ENCODE results near the gene CDCA3.
A peak's percentile ranks its signal among the peaks of the same experiment; 100 is the strongest.

CDCA3 gene

DNA sequence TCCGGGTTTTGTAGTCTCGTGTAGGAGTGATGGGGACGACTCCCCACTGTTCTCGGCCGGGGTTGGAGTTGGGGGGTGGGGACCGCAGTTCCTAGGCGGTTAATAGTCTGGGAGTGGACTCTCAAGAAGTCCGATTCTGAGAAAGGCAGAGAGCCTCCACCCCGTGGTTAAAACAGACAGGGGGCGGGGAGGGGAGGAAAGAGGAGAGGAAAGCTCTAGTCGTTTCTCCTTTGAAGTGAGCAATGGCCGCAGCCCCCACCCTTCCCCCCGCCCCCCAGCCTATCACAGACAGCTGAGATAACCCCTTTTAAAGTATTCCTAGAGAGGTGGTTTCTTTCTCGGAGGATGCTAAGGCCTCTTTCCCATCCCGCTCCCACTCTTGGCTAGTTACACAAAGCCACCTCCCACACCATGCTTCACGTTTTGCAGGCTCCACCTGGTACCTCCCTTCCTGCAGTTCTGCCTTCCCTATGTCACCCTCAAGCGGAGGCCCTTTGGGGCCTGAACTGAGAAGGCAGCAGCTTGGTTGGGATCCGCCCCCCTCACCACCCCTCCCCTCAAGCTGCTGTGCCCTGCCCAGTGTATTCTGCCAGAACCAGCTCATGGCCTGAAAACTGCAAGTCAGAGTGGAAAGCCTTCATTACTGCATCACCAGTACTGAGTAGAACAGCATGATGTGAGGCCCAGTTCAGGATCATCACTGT is 1.7 kb upstream of the CDCA3 start:
- DNase-seq (ENCODE audit: low read depth) = peak; percentile 86

DNA sequence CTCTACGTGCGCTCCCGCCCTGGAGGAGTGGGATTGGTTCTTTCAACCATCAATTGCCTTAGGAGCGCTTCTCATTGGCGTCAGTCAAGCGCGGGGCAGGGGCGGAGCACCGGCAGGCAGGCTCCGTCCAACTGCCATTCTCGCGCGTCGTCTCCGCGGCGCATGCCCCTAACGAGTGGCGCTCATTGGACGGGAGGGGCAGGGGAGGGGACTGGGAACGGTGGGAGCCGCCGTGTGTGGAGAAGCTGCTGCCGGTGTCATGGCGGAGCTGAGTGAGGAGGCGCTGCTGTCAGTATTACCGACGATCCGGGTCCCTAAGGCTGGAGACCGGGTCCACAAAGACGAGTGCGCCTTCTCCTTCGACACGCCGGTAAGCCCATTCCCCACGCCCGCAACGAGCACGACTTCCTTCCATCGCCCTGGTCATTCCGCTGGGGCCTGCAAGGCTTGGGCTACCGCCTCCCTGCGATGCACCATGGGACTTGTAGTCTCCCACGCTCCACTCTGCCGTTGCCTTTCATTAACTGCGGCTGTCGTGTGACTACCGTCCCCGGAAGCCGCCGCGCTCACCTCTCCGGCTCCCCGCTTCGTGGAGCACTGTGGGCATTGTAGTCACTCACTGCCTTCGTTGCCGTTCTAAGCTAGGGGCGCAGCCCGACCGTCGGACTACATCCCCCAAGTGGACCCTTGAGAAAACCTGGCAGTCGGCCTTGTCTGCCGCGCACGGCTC is 1.0 kb upstream of the CDCA3 start, which contains the start of gene USP5:
Gene USP5, plus strand, starts transcription at position 230 of the 730 bp plus-strand sequence. Its CDS starts 30 bp downstream, at position 260.
- DNase-seq (ENCODE audit: low read depth) = peak; percentile 100

DNA sequence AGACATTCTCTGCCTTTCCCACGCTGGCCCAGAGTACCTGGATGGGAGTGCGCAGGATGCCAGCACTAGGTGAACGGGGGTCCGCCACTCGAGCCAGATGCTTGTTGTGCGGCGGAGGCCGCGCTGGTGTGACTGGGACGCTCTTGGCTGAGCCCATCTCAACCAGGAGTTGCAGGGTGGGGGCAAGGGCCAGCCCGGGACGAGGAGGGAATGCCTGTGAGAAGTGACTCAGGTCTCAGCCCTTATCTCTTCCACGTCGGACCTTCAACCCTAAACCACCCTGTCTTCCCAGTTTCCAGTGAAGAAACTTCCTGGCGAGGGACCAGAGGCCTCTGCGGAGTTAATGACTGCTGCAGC is 312 bp downstream of the CDCA3 start:
- no peak for DNase-seq (ENCODE audit: low read depth)

DNA sequence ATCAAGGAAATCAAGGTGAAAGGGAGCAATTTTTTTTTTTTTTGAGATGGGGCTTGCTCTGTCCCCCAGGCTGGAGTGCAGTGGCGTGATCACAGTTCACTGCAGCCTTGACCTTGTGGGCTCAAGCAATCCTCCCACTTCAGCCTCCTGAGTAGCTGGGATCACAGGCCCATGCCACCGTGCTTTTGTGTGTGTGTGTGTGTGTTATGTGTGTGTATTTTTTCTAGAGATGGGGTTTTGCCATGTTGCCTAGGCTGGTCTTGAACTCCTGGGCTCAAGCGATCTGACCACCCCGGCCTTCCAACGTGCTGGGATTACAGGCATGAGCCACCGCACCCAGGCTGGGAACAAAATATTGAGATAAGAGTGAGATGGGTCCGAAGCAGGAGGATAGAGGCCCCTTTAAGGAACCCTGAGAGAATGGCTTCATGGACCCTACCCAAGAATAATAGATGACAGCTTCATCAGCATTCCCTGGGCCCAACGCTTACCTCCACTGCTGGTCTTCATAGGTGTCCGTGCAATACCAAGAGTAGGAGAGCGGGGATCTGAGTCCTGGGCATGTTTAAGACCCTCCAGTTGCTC is 1.0 kb downstream of the CDCA3 start:
- no peak for DNase-seq (ENCODE audit: low read depth)

DNA sequence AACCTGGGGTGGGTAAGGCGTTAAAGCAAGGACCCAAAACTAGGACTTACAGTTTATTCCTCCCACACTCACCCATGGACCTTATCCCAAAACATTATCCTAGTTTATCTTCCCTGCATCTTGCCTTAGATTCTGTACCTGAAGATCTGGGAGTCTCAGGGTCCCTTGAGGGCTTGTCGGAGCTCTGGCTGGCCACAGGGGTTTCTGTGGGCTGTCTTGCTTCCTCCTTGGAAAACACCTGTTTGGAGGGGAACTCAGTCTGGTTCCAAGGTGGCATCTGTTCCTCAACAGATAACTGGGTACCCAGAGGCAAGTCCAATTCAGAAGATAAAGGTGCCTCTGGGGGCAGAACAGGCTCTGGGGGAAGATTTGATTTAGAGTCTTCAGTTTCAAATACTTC is 1.7 kb downstream of the CDCA3 start:
- no peak for DNase-seq (ENCODE audit: low read depth)

DNA sequence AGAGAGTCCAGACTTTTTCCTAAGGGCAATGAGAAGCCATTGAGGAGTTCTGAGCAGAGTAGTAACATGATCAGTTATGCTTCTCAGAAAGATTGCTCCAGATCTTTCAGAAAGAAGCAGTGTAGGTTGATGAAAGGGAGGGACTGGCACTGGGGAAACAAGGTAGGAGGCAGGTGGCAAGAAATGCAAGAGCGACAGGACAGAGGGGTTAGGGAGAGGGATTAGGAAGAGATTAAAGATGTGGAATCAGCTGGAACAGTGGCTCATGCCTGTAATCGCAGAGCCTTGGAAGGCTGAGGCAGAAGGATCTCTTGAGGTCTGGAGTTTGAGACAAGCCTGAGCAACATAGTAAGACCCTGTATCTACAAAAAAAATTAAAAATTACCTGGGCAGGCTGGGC is 3.4 kb downstream of the CDCA3 start:
- no peak for DNase-seq (ENCODE audit: low read depth)

DNA sequence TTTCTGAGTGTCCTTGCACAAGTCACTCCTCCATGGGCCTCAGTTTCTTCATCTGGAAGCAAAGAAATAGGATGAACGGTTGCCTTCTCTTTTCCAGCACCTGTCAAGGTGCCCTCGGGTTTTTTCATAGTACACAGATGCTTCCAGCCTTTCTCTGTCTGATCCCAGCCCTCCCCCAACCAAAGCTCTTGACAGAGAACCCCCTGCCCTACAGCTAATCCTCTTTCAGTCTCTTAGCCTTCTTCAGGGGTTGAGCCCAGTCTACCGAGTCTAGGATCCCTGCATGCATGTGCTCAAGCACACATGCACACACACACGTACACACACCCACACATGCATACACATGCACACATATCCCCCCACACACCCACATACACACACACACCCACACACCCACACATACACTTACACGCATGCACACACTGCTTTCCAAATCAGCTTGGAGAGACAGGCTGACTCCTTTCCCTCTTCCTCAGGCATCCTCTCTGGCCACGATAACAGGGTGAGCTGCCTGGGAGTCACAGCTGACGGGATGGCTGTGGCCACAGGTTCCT is 4.7 kb downstream of the CDCA3 start:
- DNase-seq (ENCODE audit: low read depth) = no peak

DNA sequence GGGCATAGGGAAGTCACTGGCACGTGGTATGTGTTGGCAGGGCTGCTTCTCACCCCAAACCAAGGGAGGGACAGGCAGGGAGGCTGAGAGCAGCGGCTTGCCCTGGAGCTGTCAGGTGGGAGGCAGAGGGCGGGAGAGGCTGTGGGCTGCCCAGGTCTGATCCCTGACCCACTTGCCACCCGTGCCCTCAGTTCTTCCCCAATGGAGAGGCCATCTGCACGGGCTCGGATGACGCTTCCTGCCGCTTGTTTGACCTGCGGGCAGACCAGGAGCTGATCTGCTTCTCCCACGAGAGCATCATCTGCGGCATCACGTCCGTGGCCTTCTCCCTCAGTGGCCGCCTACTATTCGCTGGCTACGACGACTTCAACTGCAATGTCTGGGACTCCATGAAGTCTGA is 5.7 kb downstream of the CDCA3 start:
- DNase-seq (ENCODE audit: low read depth) = no peak

DNA sequence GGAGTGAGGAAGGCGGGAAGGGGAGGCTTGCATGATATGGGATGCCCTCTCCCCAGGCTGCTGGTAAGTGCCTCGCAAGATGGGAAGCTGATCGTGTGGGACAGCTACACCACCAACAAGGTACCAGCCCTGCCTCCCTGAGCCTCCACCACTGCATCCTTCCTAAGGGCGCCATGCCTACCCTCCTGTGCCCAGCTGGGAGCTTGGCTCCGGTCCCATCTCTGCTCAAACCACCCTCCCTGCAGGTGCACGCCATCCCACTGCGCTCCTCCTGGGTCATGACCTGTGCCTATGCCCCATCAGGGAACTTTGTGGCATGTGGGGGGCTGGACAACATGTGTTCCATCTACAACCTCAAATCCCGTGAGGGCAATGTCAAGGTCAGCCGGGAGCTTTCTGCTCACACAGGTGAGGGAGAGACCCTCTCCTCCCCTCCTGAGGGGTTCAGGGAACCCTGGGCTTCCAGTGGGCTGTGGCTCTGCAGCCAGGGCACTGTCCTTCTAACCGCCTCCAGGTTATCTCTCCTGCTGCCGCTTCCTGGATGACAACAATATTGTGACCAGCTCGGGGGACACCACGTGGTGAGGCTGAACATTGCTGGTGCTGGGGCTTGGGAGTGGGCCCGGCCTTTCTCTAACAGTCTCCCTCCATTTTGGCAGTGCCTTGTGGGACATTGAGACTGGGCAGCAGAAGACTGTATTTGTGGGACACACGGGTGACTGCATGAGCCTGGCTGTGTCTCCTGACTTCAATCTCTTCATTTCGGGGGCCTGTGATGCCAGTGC is 7.8 kb downstream of the CDCA3 start:
- DNase-seq (ENCODE audit: low read depth) = no peak

DNA sequence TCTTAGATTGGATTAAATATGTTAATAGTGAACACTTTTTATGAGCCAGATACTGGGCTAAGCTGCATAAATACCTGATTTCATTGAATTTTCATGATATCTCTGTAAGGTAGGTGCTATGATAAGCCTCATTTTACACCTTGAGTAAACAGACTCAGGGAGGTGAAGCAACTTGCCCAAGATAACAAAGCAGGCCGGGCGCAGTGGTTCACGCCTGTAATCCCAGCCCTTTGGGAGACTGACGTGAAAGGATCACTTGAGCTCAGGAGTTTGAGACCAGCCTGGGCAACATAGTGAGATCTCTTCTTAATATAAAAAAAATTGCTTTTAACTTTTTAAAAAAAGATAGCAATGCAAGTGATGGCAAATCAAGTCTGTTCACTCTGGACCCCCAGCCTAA is 9.0 kb downstream of the CDCA3 start:
- DNase-seq (ENCODE audit: low read depth) = no peak

DNA sequence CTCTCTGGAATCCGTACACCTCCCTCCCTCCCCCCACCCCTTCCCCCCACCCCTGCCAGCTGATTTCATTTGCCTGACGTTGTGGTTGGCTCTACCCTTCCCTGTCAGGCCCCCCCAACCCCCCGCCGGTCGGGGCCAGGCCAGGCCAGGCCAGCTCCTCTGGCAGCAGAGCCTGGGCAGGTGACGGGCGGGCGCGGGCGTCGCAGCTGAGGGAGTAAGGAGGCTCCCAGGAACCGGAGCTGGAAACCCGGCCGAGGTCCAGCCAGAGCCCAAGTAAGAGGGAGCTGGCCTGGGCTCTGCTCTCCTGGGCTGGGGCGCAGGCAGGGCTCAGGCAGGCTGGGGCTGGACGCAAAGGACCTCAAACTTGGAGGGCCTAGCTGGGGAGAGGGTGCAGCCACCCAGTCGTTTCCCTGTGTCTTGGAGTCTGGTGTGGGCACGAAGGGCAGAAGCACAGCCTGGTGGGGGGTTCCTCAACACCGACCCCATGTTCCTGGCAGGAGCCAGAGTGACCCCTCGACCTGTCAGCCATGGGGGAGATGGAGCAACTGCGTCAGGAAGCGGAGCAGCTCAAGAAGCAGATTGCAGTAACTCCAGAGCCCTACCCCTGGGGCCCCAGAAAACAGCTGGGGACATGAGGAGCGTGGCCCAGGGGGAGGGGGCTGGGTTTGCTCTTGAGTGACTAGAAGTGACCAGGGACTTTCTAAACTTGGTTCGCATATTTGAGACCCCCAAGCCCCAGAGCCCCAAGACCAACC is 10.1 kb downstream of the CDCA3 start, which contains the start of gene GNB3:
Gene GNB3, plus strand, starts transcription at position 165 of the 755 bp plus-strand sequence. Its CDS starts 363 bp downstream, at position 528.
- no peak for DNase-seq (ENCODE audit: low read depth)

DNA sequence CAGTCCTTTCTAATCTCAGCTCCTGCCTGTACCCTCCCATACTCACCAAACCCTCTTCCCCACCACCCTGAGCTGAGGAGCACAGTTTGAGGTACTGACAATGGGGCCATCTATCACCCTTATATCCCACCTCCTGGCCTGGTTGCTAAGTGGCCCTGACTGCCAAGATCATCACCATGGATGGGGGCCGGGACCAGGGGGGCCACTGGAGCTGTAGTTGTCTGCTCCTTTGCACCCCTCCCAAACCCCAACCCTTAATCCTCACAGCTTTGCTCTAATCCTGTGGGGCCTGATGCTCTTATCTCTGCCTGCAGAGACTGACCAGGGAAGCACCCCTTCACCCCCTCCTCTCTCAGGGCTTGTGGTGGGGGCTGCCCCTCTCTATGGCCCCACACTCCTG is 10.8 kb downstream of the CDCA3 start:
- no peak for DNase-seq (ENCODE audit: low read depth)

DNA sequence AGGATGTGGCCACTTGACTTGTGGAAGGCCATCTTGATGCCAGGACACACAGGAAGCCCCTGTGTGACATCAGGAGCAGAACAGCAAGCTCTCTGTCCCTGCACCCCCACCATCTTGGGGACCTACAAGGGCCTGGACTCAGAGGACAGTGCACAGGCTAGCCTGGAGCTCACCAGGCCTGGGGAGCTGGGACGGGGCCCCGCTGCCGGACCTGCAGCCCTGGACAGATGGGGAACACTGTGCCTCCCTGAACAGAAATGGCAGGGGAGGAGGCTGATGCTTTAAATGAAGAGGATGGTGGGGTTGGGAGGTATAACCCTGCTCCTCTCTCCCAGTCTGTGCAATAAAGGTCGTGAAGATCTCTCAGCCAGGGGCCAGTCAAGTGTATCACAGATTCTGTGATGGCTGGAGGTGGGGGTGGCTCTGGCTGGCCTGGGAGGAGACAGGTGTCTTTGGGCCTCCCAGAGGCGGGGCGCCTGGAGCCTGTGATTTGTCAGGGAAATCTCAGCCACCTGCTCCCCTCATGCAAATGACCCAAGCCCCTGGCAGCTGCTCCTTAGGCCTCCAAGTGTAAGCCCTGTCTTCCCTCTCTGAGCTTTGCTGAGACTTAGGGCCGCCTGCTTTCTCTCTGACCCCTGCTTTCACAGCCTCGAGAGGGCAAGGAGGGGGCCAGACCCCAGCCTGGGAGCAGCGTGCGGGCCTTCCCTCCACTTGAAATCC is 11.4 kb downstream of the CDCA3 start:
- DNase-seq (ENCODE audit: low read depth) = no peak

DNA sequence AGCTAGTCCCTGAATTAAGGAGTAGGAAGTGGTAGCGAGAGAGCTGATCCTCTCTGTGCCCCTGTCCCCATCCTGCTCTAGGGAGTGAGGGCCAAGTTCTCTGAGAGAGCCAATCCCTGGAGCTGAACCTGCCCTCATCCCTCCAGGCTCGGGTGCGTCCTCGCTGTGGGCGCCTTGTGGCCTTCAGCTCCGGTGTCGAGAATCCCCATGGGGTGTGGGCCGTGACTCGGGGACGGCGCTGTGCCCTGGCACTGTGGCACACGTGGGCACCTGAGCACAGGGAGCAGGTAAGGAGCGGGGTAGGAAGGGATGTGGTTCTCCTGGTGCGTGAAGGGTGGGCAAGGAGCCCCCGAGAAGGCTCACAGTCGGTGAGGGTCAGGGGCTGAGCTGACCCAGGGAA is 12.2 kb downstream of the CDCA3 start:
- DNase-seq (ENCODE audit: low read depth) = no peak

DNA sequence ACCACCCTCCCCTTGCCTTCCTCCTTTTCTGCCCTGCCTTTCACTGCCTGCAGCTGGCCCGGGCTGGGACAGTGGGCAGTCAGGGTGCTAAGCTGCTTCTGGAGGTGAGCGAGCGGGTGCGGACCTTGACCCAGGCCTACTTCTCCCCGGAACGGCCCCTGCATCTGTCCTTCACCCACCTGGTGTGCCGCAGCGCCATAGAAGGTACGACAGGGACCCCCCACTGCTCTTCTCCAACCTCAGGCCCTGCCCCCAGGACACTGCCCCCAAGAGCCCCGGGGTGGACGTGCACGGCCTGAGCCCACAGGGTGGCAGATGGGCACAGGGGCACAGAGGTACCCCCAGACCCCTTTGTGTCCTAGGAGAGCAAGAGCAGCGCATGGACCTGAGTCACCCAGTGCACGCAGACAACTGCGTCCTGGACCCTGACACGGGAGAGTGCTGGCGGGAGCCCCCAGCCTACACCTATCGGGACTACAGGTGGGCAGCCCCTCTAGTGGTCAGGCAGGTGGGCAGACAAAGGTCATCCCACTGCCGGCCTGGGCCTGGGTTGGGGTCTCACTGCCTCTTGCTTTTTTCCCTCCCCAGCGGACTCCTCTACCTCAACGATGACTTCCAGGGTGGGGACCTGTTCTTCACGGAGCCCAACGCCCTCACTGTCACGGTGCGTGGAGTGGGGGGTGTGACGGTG is 13.6 kb downstream of the CDCA3 start:
- DNase-seq (ENCODE audit: low read depth) = no peak

DNA sequence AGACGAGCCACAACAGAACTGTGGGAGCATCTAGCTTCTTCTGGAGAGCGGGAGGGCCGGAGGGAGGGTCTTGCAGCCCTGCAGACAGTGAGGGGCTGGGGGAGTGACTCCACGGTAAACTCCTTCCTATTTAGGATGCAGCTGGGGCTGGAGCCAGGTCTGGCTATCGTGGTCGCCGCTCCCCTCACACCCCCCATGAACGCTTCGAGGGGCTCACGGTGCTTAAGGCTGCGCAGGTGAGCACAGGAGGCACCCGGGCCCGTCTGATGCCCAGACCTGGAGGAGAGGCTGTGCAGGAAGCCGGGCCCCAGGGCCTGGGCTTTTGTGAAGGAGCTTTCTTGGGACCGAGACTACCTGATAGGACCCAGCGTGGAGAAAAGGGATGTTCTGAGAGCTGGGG is 14.2 kb downstream of the CDCA3 start:
- DNase-seq (ENCODE audit: low read depth) = no peak

DNA sequence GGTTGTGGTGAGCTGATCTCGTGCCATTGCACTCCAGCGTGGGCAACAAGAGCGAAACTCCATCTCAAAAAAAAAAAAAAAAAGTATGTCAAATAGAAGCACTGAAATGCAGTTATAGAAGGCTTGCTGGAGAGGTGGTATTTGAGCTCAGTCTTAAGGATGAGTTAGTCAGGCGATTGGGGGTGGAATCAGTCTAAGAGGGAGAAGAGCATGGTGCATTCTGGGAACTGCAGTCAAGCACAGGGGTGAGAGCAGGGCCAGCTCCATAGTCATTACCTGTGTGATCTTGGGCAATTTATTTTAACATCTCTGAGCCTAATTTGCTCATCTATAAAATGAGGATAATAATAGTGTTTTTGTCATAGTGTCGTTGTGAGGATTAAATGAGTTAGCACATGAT is 16.2 kb downstream of the CDCA3 start:
- no peak for DNase-seq (ENCODE audit: low read depth)

DNA sequence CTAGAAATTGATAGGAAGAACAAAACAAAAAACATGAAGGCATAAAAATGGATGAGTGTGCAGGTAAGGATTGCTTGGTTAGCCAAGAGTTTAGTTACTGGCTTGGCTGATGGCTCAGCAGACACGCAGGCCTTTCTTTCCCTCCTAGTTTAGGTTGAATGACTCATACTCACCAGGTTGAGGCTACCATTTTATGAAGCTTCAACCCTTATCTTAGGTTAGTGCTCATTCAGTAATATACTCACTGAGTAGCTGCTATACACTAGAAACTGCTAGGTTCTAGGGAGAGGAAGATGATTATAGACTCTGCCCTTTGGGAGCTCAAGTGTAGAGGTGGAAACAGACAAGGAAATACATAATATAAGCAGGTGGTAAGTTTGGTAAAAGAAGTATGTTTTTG is 16.8 kb downstream of the CDCA3 start:
- no peak for DNase-seq (ENCODE audit: low read depth)

DNA sequence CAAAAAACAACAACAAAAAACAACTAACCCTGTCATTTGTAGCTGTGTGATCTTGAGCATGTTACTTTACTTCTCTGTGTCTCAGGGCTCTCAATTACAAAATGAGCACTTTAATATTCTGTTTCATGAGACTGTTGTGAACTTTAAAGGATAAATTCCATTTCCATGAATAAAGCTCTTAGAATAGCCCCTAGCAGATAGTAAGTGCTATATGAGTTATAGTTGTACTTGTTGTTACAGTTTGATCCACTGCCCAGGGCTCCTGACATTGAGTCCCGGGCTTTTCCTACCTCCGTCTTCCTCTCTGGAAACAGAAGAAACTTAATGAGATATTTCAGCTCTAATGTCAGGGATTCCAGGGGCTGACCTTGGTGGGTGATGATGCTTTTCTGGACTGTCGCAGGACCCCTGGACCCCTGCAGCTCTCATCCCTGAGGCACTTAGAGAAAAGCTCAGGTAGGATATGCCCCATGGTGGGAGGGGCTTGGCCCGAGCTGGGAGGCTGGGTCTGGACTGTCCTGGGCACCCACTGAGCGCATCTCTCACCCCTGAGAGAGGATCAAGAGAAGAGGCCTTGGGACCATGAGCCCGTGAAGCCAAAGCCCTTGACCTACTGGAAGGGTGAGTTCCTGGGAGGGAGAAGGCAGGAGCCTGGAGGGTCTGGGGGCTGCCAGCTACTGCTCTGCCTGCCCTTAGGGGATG is 17.7 kb downstream of the CDCA3 start:
- no peak for DNase-seq (ENCODE audit: low read depth)

DNA sequence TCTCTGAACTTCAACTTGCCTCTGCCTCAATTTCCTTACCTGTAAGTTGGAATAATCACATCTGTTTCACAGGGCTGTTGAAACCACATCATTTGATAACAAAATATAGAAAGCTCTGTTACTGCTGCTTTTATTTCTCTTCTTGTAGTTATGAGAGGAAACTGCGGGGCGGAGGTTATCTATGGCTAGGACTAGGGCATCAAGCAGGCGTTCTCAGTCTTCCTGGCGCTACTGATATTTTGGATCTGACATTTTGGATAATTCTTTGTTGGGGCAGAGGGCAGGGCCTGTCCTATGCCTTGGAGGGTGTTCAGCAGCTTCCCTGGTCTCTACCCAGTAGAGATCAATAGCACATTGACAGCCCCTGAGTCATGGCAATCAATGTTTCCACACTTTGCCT is 19.0 kb downstream of the CDCA3 start:
- no peak for DNase-seq (ENCODE audit: low read depth)
